Measurements from ENCODE around the gene HACE1.

GRCh38 chr6:104689551-104690205 lies 170.0 kb downstream of the HACE1 start:
- TF ChIP-seq CTCF (IDR thresholded peaks at IDR 0.05), result no peak
- TF ChIP-seq POLR2A (IDR thresholded peaks at IDR 0.05), result no peak

Measured in esophagus squamous epithelium (tissue), 4 donors.